GM12878 (cell line): ENCODE results near the gene ZSWIM7. TPM values are rescaled to one million over a fixed set of nuclear protein-coding genes. Genes with fewer than 3 reads are reported as not detected.

Source experiments
- ATAC-seq: fragments of 200-7000 bp; cut with Tn5 transposase; 3 replicates; pipeline ENCODE4 v1.9.1; 2020; ENCODE audit warnings: mild to moderate bottlenecking, moderate library complexity
- BruUV-seq: library from RNA; stranded (reverse); fragments of 400-500 nt; replicated peaks from 2 replicates; lab custom pipeline; 2021; lab: Mats Ljungman, UMichigan
- CTCF ChIA-PET: fragments of 300-600 bp; sonication (Branson Sonifier 250); formaldehyde crosslinking; extraction: SDS; loops from one replicate; lab custom pipeline; 2021; ENCODE audit warnings: inconsistent platforms; lab: Yijun Ruan, JAX
- POLR2A ChIA-PET: fragments of 350-600 bp; formaldehyde crosslinking; extraction: SDS; loops from one replicate; lab custom pipeline; 2021; ENCODE audit warnings: inconsistent platforms; lab: Charles Lee
- RAD21 ChIA-PET: fragments of 300-600 bp; sonication (Branson Sonifier 250); formaldehyde crosslinking; loops from one replicate; lab custom pipeline; 2023; ENCODE audit warnings: antibody characterized with exemption; ENCODE audit not compliant: unreplicated experiment; lab: Charles Lee
- SMC1A ChIA-PET: fragments of 300-600 bp; sonication (Branson Sonifier 250); formaldehyde crosslinking; loops from one replicate; lab custom pipeline; 2023; ENCODE audit not compliant: unreplicated experiment, uncharacterized antibody; lab: Charles Lee
- DNase-seq: peaks from one replicate; pipeline ENCODE4 v3.0.0-alpha.2; 2011; ENCODE audit warnings: low read depth, low spot score
- FAIRE-seq: peaks from 3 replicates; lab custom pipeline; 2011; peaks lifted over from hg19 to GRCh38; lab: Jason Lieb, UNC
- H2AFZ ChIP-seq: 2 replicates; pipeline ENCODE4 v1.6.0; 2011; ENCODE audit warnings: low read depth, low read length, control low read depth; ENCODE audit not compliant: control insufficient read depth
- H3K27ac ChIP-seq: 2 replicates; pipeline ENCODE4 v1.5.1; 2011; ENCODE audit warnings: control low read depth; ENCODE audit not compliant: control insufficient read depth, insufficient read depth
- H3K27me3 ChIP-seq, 2 experiments: replicated peaks in 1 of 2; 2 replicates each; pipeline versions ENCODE4 v1.6.0 to v1.6.1; 2011; ENCODE audit warnings: low read length in 1 of 2; ENCODE audit not compliant: control insufficient read depth in 2 of 2, insufficient read depth in 2 of 2
- H3K36me3 ChIP-seq, 2 experiments: 2 replicates each; pipeline ENCODE4 v1.5.1; 2011; ENCODE audit warnings: low read length in 1 of 2; ENCODE audit not compliant: control insufficient read depth in 2 of 2, insufficient read depth in 2 of 2
- H3K4me1 ChIP-seq: 2 replicates; pipeline ENCODE4 v1.6.1; 2011; ENCODE audit warnings: mild to moderate bottlenecking, low read length, moderate library complexity, mixed read lengths; ENCODE audit not compliant: control insufficient read depth, insufficient read depth
- H3K4me2 ChIP-seq: 2 replicates; pipeline ENCODE4 v1.6.0; 2011; ENCODE audit warnings: control low read depth; ENCODE audit not compliant: control insufficient read depth, insufficient read depth
- H3K4me3 ChIP-seq: fragments of 200-600 bp; sonication (generic); 2 replicates; pipeline ENCODE4 v1.5.1; 2016
- H3K79me2 ChIP-seq: 2 replicates; pipeline ENCODE4 v1.6.0; 2011; ENCODE audit warnings: low read length; ENCODE audit not compliant: control insufficient read depth, insufficient read depth
- H3K9ac ChIP-seq: 2 replicates; pipeline ENCODE4 v1.8.0; 2011; ENCODE audit warnings: low read length, control low read depth, mixed read lengths; ENCODE audit not compliant: control insufficient read depth, insufficient read depth
- H3K9me3 ChIP-seq: replicated peaks from 3 replicates; pipeline ENCODE4 v1.5.1; 2011; ENCODE audit warnings: mild to moderate bottlenecking, low read length; ENCODE audit not compliant: control insufficient read depth, insufficient read depth
- H4K20me1 ChIP-seq: 2 replicates; pipeline ENCODE4 v1.6.0; 2011; ENCODE audit not compliant: control insufficient read depth, insufficient read depth
- ATF3 ChIP-seq: IDR thresholded peaks from 2 replicates; pipeline ENCODE4 v1.6.1; 2011; ENCODE audit warnings: low read depth, mild to moderate bottlenecking, low read length, moderate library complexity, borderline replicate concordance; ENCODE audit errors: extremely low read depth
- EP300 ChIP-seq, 2 experiments: fragments of 150-350 bp in 1 of 2; IDR thresholded peaks; 2 replicates each; pipeline ENCODE4 v1.6.1; 2011 to 2012; ENCODE audit warnings: low read depth in 2 of 2, low read length in 2 of 2, borderline replicate concordance in 1 of 2, improper control_type of control experiment in 1 of 2, inconsistent platforms in 1 of 2; ENCODE audit not compliant: control insufficient read depth in 1 of 2
- ETV6 ChIP-seq, 2 experiments: fragments of 450-650 bp in 1 of 2; IDR thresholded peaks in 1 of 2; conservative IDR thresholded peaks in 1 of 2; 2 replicates each; pipeline ENCODE4 v1.6.1; 2014; ENCODE audit warnings: antibody characterized with exemption in 1 of 2, borderline replicate concordance in 1 of 2, low read depth in 1 of 2, mild to moderate bottlenecking in 1 of 2, moderate library complexity in 1 of 2
- MYB ChIP-seq: fragments of 150-350 bp; IDR thresholded peaks from 2 replicates; pipeline ENCODE4 v1.6.1; 2014; ENCODE audit warnings: mild to moderate bottlenecking, low read depth, low read length, borderline replicate concordance
- NFYA ChIP-seq: IDR thresholded peaks from 2 replicates; pipeline ENCODE4 v1.6.1; 2011; ENCODE audit warnings: low read depth, mild to moderate bottlenecking, low read length, improper control_type of control experiment, borderline replicate concordance
- PML ChIP-seq: IDR thresholded peaks from 2 replicates; pipeline ENCODE4 v1.6.1; 2012; ENCODE audit warnings: low read length, inconsistent platforms
- SIX5 ChIP-seq: IDR thresholded peaks from 2 replicates; pipeline ENCODE4 v1.6.1; 2011; ENCODE audit warnings: mild to moderate bottlenecking, low read depth, low read length, moderate library complexity; ENCODE audit not compliant: severe bottlenecking
- SKIL ChIP-seq: fragments of 450-650 bp; IDR thresholded peaks from 2 replicates; pipeline ENCODE4 v1.6.1; 2017; ENCODE audit warnings: mild to moderate bottlenecking, low read depth, inconsistent platforms; ENCODE audit not compliant: poor library complexity, severe bottlenecking
- USF2 ChIP-seq: IDR thresholded peaks from 2 replicates; pipeline ENCODE4 v1.6.1; 2011; ENCODE audit warnings: low read depth, low read length, improper control_type of control experiment, borderline replicate concordance
- WRNIP1 ChIP-seq: IDR thresholded peaks from 2 replicates; pipeline ENCODE4 v1.6.1; 2011; ENCODE audit warnings: low read depth, low read length, improper control_type of control experiment, borderline replicate concordance
- ZNF217 ChIP-seq: fragments of 450-650 bp; IDR thresholded peaks from 2 replicates; pipeline ENCODE4 v1.6.1; 2017; ENCODE audit warnings: antibody characterized with exemption, mild to moderate bottlenecking
- ZZZ3 ChIP-seq: IDR thresholded peaks from 2 replicates; pipeline ENCODE4 v1.6.1; 2011; ENCODE audit warnings: low read depth; ENCODE audit not compliant: control insufficient read depth, insufficient read length
- WGBS: methylation state at CpG from one replicate; pipeline ENCODE4 v1.1.6; 2016; ENCODE audit warnings: low lambda C conversion rate; ENCODE audit not compliant: insufficient replicate concordance, insufficient coverage; ENCODE audit errors: missing lambda C conversion rate; 5-methylcytosine and 5-hydroxymethylcytosine counted together
- in situ Hi-C: fragments of 300-500 bp; cut with MboI; formaldehyde crosslinking; loops from 9 replicates; pipeline ENCODE4 v1.14.3; 2018; ENCODE audit warnings: mixed read lengths
- intact Hi-C: fragments of 100-400 bp; cut with micrococcal nuclease; formaldehyde crosslinking; loops from one replicate; pipeline ENCODE4 v1.14.2; 2022; ENCODE audit not compliant: unreplicated experiment
- polyA plus RNA-seq, 11 experiments: library from polyadenylated mRNA; depleted of rRNA in 4 of 11; unstranded in 6 of 11; stranded (reverse) in 5 of 11; fragments of >200 nt; fragmentation: Nextera tagmentation in 4 of 11; fragmentation: Illumina TruSeq in 1 of 11; extraction: Ambion mirVana in 4 of 11; extraction: Trizol in 1 of 11; gene quantifications; 1 replicate in 1 of 11; 2 replicates in 10 of 11; pipeline versions ENCODE4 v1.2.1 to v1.2.3, GENCODE V29; 2011 to 2016; ENCODE audit warnings: inconsistent platforms in 2 of 11, missing spikeins in 2 of 11, low read depth in 1 of 11
- total RNA-seq, 4 experiments: library from RNA; depleted of rRNA in 3 of 4; stranded (reverse); fragments of >200 nt in 3 of 4; fragmentation: Illumina TruSeq in 1 of 4; extraction: Trizol in 1 of 4; gene quantifications; 2 replicates each; pipeline versions ENCODE4 v1.2.1 to v1.2.3, GENCODE V29; 2013 to 2021
- TF ChIP-seq, protein P1 (sequence below): fragments of 450-650 bp; IDR thresholded peaks from 2 replicates; pipeline ENCODE4 v1.6.1; 2016; ENCODE audit warnings: mild to moderate bottlenecking
- TF ChIP-seq, protein P2 (sequence below): fragments of 450-650 bp; IDR thresholded peaks from 2 replicates; pipeline ENCODE4 v1.6.1; 2016; ENCODE audit warnings: mild to moderate bottlenecking
- TF ChIP-seq, protein P3 (sequence below): IDR thresholded peaks from 2 replicates; pipeline ENCODE4 v1.6.1; 2012; ENCODE audit warnings: low read depth, low read length, improper control_type of control experiment

ZSWIM7 gene
- total and polyA plus RNA-seq, 10 of the 15 experiments (the other 5 are each of a cell fraction or from before 2014, with no cell fraction given), result 7.0 to 26.6 (median 9.9) TPM

- no peak for TF ChIP-seq ZZZ3
Observed at GRCh38 chr17:15970500-15970899, 29.0 kb downstream of the ZSWIM7 start (continued).

- no peaks in the 10 kb centered on the region for H3K79me2 ChIP-seq
- no peaks in the 10 kb centered on the region for H4K20me1 ChIP-seq
- no TSS peak for BruUV-seq
- ChIA-PET SMC1A (interaction anchor here (1.3 kb wide), 1 partner anchor 13 kb away, joined by 3 read pairs; no protein-coding TSS in a partner anchor), RAD21 (no interaction called here), CTCF (interaction anchor here (0.9 kb wide), 1 partner anchor 30 kb away, joined by 3 read pairs; the partner anchor contains the start of genes TTC19 and ZSWIM7), POLR2A (no interaction called here)
- H3K9me3 ChIP-seq, result no peaks in the 10 kb centered on the region
- no peak for DNase-seq
- H3K27me3 ChIP-seq, result peaks cover 0 to 9% of the 10 kb centered on the region in 2 experiments; a peak in 2 of 4 replicates
- WGBS, result 90% methylated on average over 8 of the region's 8 CpGs
- no peak for FAIRE-seq
- no peak overlapping the region for H3K4me2 ChIP-seq
- H3K36me3 ChIP-seq, result no peaks in the 10 kb centered on the region
- in situ Hi-C loops, result no loop called here
- H3K4me3 ChIP-seq, result no peak overlapping the region
- H2AFZ ChIP-seq, result no peak overlapping the region
- no peak overlapping the region for H3K9ac ChIP-seq
- H3K4me1 ChIP-seq, result no peaks in the 10 kb centered on the region
- intact Hi-C loops, result no loop called here
- ATAC-seq, result no peak
- no peak overlapping the region for H3K27ac ChIP-seq
- no peak for TF ChIP-seq SIX5
- no peak for TF ChIP-seq SKIL
- no peak for TF ChIP-seq USF2
- TF ChIP-seq, protein P1, sequence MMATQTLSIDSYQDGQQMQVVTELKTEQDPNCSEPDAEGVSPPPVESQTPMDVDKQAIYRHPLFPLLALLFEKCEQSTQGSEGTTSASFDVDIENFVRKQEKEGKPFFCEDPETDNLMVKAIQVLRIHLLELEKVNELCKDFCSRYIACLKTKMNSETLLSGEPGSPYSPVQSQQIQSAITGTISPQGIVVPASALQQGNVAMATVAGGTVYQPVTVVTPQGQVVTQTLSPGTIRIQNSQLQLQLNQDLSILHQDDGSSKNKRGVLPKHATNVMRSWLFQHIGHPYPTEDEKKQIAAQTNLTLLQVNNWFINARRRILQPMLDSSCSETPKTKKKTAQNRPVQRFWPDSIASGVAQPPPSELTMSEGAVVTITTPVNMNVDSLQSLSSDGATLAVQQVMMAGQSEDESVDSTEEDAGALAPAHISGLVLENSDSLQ, result no peak
- no peak for TF ChIP-seq MYB
- TF ChIP-seq, protein P2, sequence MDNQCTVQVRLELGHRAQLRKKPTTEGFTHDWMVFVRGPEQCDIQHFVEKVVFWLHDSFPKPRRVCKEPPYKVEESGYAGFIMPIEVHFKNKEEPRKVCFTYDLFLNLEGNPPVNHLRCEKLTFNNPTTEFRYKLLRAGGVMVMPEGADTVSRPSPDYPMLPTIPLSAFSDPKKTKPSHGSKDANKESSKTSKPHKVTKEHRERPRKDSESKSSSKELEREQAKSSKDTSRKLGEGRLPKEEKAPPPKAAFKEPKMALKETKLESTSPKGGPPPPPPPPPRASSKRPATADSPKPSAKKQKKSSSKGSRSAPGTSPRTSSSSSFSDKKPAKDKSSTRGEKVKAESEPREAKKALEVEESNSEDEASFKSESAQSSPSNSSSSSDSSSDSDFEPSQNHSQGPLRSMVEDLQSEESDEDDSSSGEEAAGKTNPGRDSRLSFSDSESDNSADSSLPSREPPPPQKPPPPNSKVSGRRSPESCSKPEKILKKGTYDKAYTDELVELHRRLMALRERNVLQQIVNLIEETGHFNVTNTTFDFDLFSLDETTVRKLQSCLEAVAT, result no peak
- TF ChIP-seq PML, result no peak
- no peak for TF ChIP-seq ATF3
- TF ChIP-seq EP300 (IDR thresholded peaks at IDR 0.05; ENCODE audit: borderline replicate concordance in 1 of 2, control insufficient read depth in 1 of 2, low read depth in 2 of 2, low read length in 2 of 2), result no peak
- TF ChIP-seq ZNF217, result no peak
- no peak for TF ChIP-seq NFYA
- TF ChIP-seq, protein P3, sequence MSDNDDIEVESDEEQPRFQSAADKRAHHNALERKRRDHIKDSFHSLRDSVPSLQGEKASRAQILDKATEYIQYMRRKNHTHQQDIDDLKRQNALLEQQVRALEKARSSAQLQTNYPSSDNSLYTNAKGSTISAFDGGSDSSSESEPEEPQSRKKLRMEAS, result no peak
- TF ChIP-seq ETV6 (conservative IDR thresholded peaks at IDR 0.05 in 1 of 2, IDR thresholded peaks at IDR 0.05 in 1 of 2; ENCODE audit: borderline replicate concordance in 1 of 2, low read depth in 1 of 2), result no peak
- no peak for TF ChIP-seq WRNIP1
Observed at GRCh38 chr17:15969463-15969862, 30.0 kb downstream of the ZSWIM7 start.
